PC-3 (cell line): Measurements from ENCODE around the gene SRGAP3. TPM values are rescaled to one million over a fixed set of nuclear protein-coding genes. Genes with fewer than 3 reads are reported as not detected.

ENCODE experiments used
- ATAC-seq: fragments of 200-7000 bp; cut with Tn5 transposase; 2 replicates; pipeline ENCODE4 v1.9.1; 2020; ENCODE audit warnings: mild to moderate bottlenecking, moderate library complexity
- BruUV-seq: library from RNA; stranded (reverse); fragments of 400-500 nt; replicated peaks from 2 replicates; lab custom pipeline; 2021; lab: Mats Ljungman, UMichigan
- CTCF ChIA-PET: fragments of 300-600 bp; sonication (Branson Sonifier 250); formaldehyde crosslinking; loops from one replicate; lab custom pipeline; 2022; ENCODE audit warnings: antibody characterized with exemption; lab: Charles Lee
- POLR2A ChIA-PET: fragments of 300-600 bp; sonication (Branson Sonifier 250); formaldehyde crosslinking; loops from one replicate; lab custom pipeline; 2022; ENCODE audit warnings: antibody characterized with exemption; ENCODE audit not compliant: unreplicated experiment; lab: Charles Lee
- DNase-seq: peaks from one replicate; pipeline ENCODE4 v3.0.0-alpha.2; 2015
- H2AFZ ChIP-seq: fragments of 300-600 bp; sonication (generic); 2 replicates; pipeline ENCODE4 v1.6.0; 2016; ENCODE audit warnings: antibody characterized with exemption, low read length
- H3F3A ChIP-seq: fragments of 300-600 bp; sonication (generic); one replicate; pipeline ENCODE4 v1.6.0; 2017; ENCODE audit warnings: antibody characterized with exemption, low read length, control low read depth, mild to moderate bottlenecking; ENCODE audit not compliant: unreplicated experiment
- H3K27ac ChIP-seq: fragments of 300-600 bp; sonication (generic); 2 replicates; pipeline ENCODE4 v1.5.1; 2016; ENCODE audit warnings: mild to moderate bottlenecking, low read length
- H3K27me3 ChIP-seq: fragments of 300-600 bp; sonication (generic); 2 replicates; pipeline ENCODE4 v1.6.1; 2016; ENCODE audit warnings: low read length, mixed read lengths
- H3K36me3 ChIP-seq: fragments of 300-600 bp; sonication (generic); 2 replicates; pipeline ENCODE4 v1.6.1; 2016; ENCODE audit warnings: low read depth, mixed run types, low read length, mixed read lengths
- H3K4me1 ChIP-seq: fragments of 300-600 bp; sonication (generic); 2 replicates; pipeline ENCODE4 v1.5.1; 2016; ENCODE audit warnings: low read length; ENCODE audit not compliant: insufficient read depth
- H3K4me2 ChIP-seq: fragments of 300-600 bp; sonication (generic); 2 replicates; pipeline ENCODE4 v1.6.0; 2016; ENCODE audit warnings: low read length
- H3K4me3 ChIP-seq: fragments of 300-600 bp; sonication (generic); 2 replicates; pipeline ENCODE4 v1.5.1; 2016; ENCODE audit warnings: mild to moderate bottlenecking, low read length, mixed read lengths
- H3K79me2 ChIP-seq: fragments of 300-600 bp; sonication (generic); 2 replicates; pipeline ENCODE4 v1.6.1; 2017; ENCODE audit warnings: low read length, mixed read lengths
- H3K9ac ChIP-seq: fragments of 300-600 bp; sonication (generic); 2 replicates; pipeline ENCODE4 v1.6.0; 2016; ENCODE audit warnings: mild to moderate bottlenecking, low read length
- H3K9me2 ChIP-seq: fragments of 300-600 bp; sonication (generic); replicated peaks from 2 replicates; pipeline ENCODE4 v1.6.1; 2016; ENCODE audit warnings: mixed run types, low read length, mixed read lengths
- H3K9me3 ChIP-seq: fragments of 300-600 bp; sonication (generic); 2 replicates; pipeline ENCODE4 v1.6.1; 2016; ENCODE audit warnings: low read length, mixed read lengths
- H4K20me1 ChIP-seq: fragments of 300-600 bp; sonication (generic); 2 replicates; pipeline ENCODE4 v1.6.1; 2016; ENCODE audit warnings: low read length, mixed read lengths
- EZH2 ChIP-seq: fragments of 300-600 bp; sonication (generic); IDR thresholded peaks from one replicate; pipeline ENCODE4 v1.6.1; 2017; ENCODE audit warnings: antibody characterized with exemption, mild to moderate bottlenecking, low read length; ENCODE audit not compliant: unreplicated experiment
- EZH2phosphoT487 ChIP-seq: fragments of 300-600 bp; sonication (generic); IDR thresholded peaks from 2 replicates; pipeline ENCODE4 v1.6.1; 2018; ENCODE audit warnings: mild to moderate bottlenecking, antibody characterized with exemption, low read length, borderline replicate concordance
- intact Hi-C: fragments of 100-400 bp; cut with micrococcal nuclease; formaldehyde crosslinking; loops from 2 replicates; pipeline ENCODE4 v1.9.0; 2023
- total RNA-seq: library from RNA; depleted of rRNA; stranded (reverse); fragments of >200 nt; gene quantifications from 2 replicates; pipeline ENCODE4 v1.2.3, GENCODE V29; 2014
- TF ChIP-seq, protein P1 (sequence below): fragments of 300-600 bp; sonication (generic); conservative IDR thresholded peaks from 2 replicates; pipeline ENCODE4 v1.5.1; 2017; ENCODE audit warnings: antibody characterized with exemption, low read depth, mild to moderate bottlenecking, low read length

The SRGAP3 gene
- total RNA-seq, 1 experiment from 2014 or later: 7.5 TPM

- no peaks in the 10 kb centered on the region for H3F3A ChIP-seq
- H3K4me2 ChIP-seq: no peak overlapping the region
- no peaks in the 10 kb centered on the region for H3K9me3 ChIP-seq
- H3K27me3 ChIP-seq: no peaks in the 10 kb centered on the region
- CTCF ChIA-PET: no interaction called here
- no peak overlapping the region for H3K27ac ChIP-seq
- ATAC-seq: peak; percentile 74
- POLR2A ChIA-PET: no interaction called here
- H2AFZ ChIP-seq: no peak overlapping the region
- no peaks in the 10 kb centered on the region for H3K79me2 ChIP-seq
- H3K9ac ChIP-seq: no peak overlapping the region
- no peaks in the 10 kb centered on the region for H3K9me2 ChIP-seq
- intact Hi-C loops: no loop called here
- no peak overlapping the region for H3K4me3 ChIP-seq
- H4K20me1 ChIP-seq: no peaks in the 10 kb centered on the region
- BruUV-seq: no TSS peak
- 0 out of 2 replicates have a peak, but pooled peaks cover 5% of the 10 kb centered on the region for H3K4me1 ChIP-seq
- no peaks in the 10 kb centered on the region for H3K36me3 ChIP-seq
- TF ChIP-seq, protein P1, sequence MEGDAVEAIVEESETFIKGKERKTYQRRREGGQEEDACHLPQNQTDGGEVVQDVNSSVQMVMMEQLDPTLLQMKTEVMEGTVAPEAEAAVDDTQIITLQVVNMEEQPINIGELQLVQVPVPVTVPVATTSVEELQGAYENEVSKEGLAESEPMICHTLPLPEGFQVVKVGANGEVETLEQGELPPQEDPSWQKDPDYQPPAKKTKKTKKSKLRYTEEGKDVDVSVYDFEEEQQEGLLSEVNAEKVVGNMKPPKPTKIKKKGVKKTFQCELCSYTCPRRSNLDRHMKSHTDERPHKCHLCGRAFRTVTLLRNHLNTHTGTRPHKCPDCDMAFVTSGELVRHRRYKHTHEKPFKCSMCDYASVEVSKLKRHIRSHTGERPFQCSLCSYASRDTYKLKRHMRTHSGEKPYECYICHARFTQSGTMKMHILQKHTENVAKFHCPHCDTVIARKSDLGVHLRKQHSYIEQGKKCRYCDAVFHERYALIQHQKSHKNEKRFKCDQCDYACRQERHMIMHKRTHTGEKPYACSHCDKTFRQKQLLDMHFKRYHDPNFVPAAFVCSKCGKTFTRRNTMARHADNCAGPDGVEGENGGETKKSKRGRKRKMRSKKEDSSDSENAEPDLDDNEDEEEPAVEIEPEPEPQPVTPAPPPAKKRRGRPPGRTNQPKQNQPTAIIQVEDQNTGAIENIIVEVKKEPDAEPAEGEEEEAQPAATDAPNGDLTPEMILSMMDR: no peak
- TF ChIP-seq EZH2: no peak
- no peak for TF ChIP-seq EZH2phosphoT487
- peak; percentile 56 for DNase-seq
Measured at GRCh38 chr3:9098716-9099675, 150.4 kb downstream of the SRGAP3 start.

DNA sequence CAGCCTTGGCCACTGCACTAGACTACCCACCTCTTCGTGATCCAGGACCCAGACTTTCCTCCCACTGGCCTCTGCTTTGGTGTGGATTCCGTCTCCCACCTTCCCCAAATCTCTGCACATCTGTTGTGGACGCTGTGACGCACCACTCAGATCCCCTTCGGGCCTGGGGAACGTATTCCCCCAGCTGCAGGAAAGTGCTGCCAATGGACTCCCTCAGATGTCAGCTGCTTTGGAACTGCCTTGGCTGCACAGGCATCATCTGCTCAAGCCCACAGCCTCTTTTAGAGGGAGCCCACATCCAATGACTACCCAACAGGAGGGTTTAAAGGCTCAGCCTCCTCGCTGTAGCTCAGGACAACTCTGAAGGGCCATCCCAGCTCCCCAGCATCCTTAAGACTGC lies 152.0 kb downstream of the SRGAP3 start:
- TF ChIP-seq, protein P1: no peak
- TF ChIP-seq EZH2phosphoT487 (no peak), EZH2 (no peak)
- CTCF ChIA-PET: no interaction called here
- POLR2A ChIA-PET: no interaction called here
- Histone ChIP-seq H3F3A (no peaks in the 10 kb centered on the region), H3K4me2 (no peak overlapping the region), H3K79me2 (no peaks in the 10 kb centered on the region), H3K4me1 (0 out of 2 replicates have a peak, but pooled peaks cover 5% of the 10 kb centered on the region), H3K9me3 (no peaks in the 10 kb centered on the region), H4K20me1 (no peaks in the 10 kb centered on the region), H3K9me2 (no peaks in the 10 kb centered on the region), H3K36me3 (no peaks in the 10 kb centered on the region), H3K4me3 (no peak overlapping the region), H2AFZ (no peak overlapping the region), H3K27ac (no peak overlapping the region), H3K9ac (no peak overlapping the region), H3K27me3 (no peaks in the 10 kb centered on the region)
- no TSS peak for BruUV-seq
- DNase-seq: no peak
- intact Hi-C loops: no loop called here
- no peak for ATAC-seq
